Lung (tissue), 16 donors: ENCODE measurements around the gene SPSB2. TPM values are rescaled to one million over a fixed set of nuclear protein-coding genes. Genes with fewer than 3 reads are reported as not detected.

Source experiments
- ATAC-seq: fragments of 200-7000 bp; cut with Tn5 transposase; one replicate; pipeline ENCODE4 v1.9.1; 2020; ENCODE audit warnings: moderate number of reproducible peaks; ENCODE audit not compliant: insufficient read depth, low FRiP score
- DNase-seq, 3 donors: peaks; one replicate each; pipeline ENCODE4 v3.0.0-alpha.2; 2013 to 2017
- H3K27ac ChIP-seq, 2 donors: one replicate each; pipeline ENCODE4 v1.5.1; 2013; ENCODE audit warnings: mild to moderate bottlenecking in 2 of 2, moderate library complexity in 2 of 2, control low read depth in 1 of 2, inconsistent platforms in 1 of 2, low read depth in 1 of 2, low read length in 1 of 2
- H3K27me3 ChIP-seq, 3 donors: one replicate each; pipeline ENCODE4 v1.5.1; 2013; ENCODE audit warnings: low read length in 2 of 3; ENCODE audit not compliant: control insufficient read depth in 3 of 3, insufficient read depth in 3 of 3
- H3K36me3 ChIP-seq, 4 donors: one replicate each; pipeline ENCODE4 v1.5.1; 2013; ENCODE audit warnings: low read length in 4 of 4, mild to moderate bottlenecking in 1 of 4, moderate library complexity in 1 of 4; ENCODE audit not compliant: control insufficient read depth in 4 of 4, insufficient read depth in 4 of 4
- H3K4me1 ChIP-seq, 5 donors: one replicate each; pipeline ENCODE4 v1.5.1; 2013; ENCODE audit warnings: low read length in 5 of 5, mild to moderate bottlenecking in 2 of 5, moderate library complexity in 1 of 5; ENCODE audit not compliant: control insufficient read depth in 5 of 5, insufficient read depth in 5 of 5
- H3K4me3 ChIP-seq: one replicate; pipeline ENCODE4 v1.5.1; 2013; ENCODE audit warnings: mild to moderate bottlenecking, control low read depth, moderate library complexity
- H3K9ac ChIP-seq, 2 donors: one replicate each; pipeline ENCODE4 v1.5.1; 2013; ENCODE audit warnings: low read length in 2 of 2, control low read depth in 1 of 2; ENCODE audit not compliant: insufficient read depth in 1 of 2
- H3K9me3 ChIP-seq, 4 donors: one replicate each; pipeline ENCODE4 v1.5.1; 2013; ENCODE audit warnings: low read length in 3 of 4, mild to moderate bottlenecking in 1 of 4, moderate library complexity in 1 of 4; ENCODE audit not compliant: control insufficient read depth in 4 of 4, insufficient read depth in 3 of 4
- WGBS, 2 donors: extraction: QIAGEN DNeasy Blood & Tissue Kit; methylation state at CpG; one replicate each; pipeline ENCODE4 v1.1.7; 2013; 5-methylcytosine and 5-hydroxymethylcytosine counted together
- long read RNA-seq, 5 donors: transcript quantifications; one replicate each; lab custom pipeline, GENCODE V29; 2026
- polyA plus RNA-seq, 2 donors: library from polyadenylated mRNA; stranded (reverse); fragments of 200-250 nt; gene quantifications; one replicate each; pipeline ENCODE4 v1.2.1, GENCODE V29; 2013
- total RNA-seq, 2 donors: library from RNA; depleted of rRNA in 1 of 2; stranded (reverse); fragments of >200 nt in 1 of 2; gene quantifications; one replicate each; pipeline ENCODE4 v1.2.1, GENCODE V29; 2014 to 2021
- TF ChIP-seq, protein P1 (sequence below): IDR thresholded peaks from 2 replicates; pipeline ENCODE4 v1.5.1; 2012; ENCODE audit warnings: mild to moderate bottlenecking; ENCODE audit errors: control extremely low read depth, extremely low read depth
- donor health status: control.
- donor health status: control.
- donor health status: Bipolar disorder and iron deficiency.
- donor health status: healthy.
- donor health status: DM: yes; HTN: yes; CAD: no.

The SPSB2 gene
- 10 to 100 TPM; 25.3 to 37.5 TPM for total RNA-seq
- polyA plus RNA-seq, result 10 to 100 TPM; 21.0 to 39.8 TPM
- long read RNA-seq, donor 1, partial matches to known transcripts, result 11 of 11 reads
- long read RNA-seq, donor 1, other reads (novel, unspliced or antisense), result 0 of 11 reads
- long read RNA-seq, donor 2, partial matches to known transcripts, result 8 of 8 reads
- long read RNA-seq, donor 2, other reads (novel, unspliced or antisense), result 0 of 8 reads
- long read RNA-seq, donor 3, result 0 reads
- long read RNA-seq, donor 4, result 0 reads
- long read RNA-seq, donor 5, partial matches to known transcripts, result 7 of 9 reads
- long read RNA-seq, donor 5, other reads (novel, unspliced or antisense), result 0 of 9 reads

- H3K36me3 ChIP-seq, result peaks cover 5 to 25% (median 18%) of the 10 kb centered on the region in 4 donors
- TF ChIP-seq, protein P1, sequence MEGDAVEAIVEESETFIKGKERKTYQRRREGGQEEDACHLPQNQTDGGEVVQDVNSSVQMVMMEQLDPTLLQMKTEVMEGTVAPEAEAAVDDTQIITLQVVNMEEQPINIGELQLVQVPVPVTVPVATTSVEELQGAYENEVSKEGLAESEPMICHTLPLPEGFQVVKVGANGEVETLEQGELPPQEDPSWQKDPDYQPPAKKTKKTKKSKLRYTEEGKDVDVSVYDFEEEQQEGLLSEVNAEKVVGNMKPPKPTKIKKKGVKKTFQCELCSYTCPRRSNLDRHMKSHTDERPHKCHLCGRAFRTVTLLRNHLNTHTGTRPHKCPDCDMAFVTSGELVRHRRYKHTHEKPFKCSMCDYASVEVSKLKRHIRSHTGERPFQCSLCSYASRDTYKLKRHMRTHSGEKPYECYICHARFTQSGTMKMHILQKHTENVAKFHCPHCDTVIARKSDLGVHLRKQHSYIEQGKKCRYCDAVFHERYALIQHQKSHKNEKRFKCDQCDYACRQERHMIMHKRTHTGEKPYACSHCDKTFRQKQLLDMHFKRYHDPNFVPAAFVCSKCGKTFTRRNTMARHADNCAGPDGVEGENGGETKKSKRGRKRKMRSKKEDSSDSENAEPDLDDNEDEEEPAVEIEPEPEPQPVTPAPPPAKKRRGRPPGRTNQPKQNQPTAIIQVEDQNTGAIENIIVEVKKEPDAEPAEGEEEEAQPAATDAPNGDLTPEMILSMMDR, result no peak
- 0% methylated on average over 62 to 66 of the region's 66 CpGs for WGBS, 2 donors
- H3K4me3 ChIP-seq, result peak within 1 kb of the TSS; percentile 64
- H3K9ac ChIP-seq, result peak within 1 kb of the TSS; percentile 68 to 93
- no peaks in the 10 kb centered on the region for H3K27me3 ChIP-seq
- no peaks in the 10 kb centered on the region for H3K9me3 ChIP-seq
- peak; percentile 98 to 99 (median 99) for DNase-seq
- H3K4me1 ChIP-seq, result peaks cover 0 to 29% (median 10%) of the 10 kb centered on the region in 5 donors
- ATAC-seq, result peak; percentile 93
- H3K27ac ChIP-seq, result peak within 1 kb of the TSS; percentile 83 to 92
Measured at GRCh38 chr12:6873094-6874014, at the start of gene SPSB2. Gene SPSB2, minus strand, starts transcription at chr12:6873303. Its CDS starts 402 bp downstream, at chr12:6872901.

DNA sequence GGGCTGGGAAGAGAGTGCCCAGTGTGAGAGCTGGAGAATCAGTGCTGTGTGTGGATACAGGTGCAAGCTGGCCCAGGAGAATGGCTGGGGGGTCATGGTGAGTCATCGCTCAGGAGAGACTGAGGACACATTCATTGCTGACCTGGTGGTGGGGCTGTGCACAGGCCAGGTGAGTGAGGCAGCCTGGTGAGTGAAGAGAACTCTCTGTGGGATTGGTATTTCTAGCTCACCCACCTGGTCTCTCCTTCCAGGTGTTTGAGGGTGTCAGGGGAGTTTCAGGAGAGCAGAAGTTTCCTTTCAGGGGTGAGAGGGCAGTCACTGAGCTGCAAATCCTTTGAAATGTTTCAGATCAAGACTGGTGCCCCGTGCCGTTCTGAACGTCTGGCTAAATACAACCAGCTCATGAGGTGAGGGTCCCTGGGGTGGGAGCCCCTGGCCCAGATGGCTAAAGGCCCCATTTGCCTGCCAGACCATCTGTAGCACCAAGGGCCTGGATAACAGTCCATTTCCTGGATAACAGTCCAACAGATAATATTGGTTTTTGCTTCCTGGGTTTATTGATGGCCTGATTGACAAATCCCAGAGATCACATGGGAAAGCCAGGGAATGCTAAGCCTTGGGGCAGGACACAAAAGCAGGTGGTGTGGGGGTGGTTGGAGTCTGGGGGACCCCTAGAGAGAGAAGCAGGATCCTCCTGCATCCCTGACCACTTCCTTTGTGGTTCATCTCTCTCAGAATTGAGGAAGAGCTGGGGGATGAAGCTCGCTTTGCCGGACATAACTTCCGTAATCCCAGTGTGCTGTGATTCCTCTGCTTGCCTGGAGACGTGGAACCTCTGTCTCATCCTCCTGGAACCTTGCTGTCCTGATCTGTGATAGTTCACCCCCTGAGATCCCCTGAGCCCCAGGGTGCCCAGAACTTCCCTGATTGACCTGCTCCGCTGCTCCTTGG lies 49.2 kb upstream of the SPSB2 start:
- Histone ChIP-seq H3K9me3 (no peaks in the 10 kb centered on the region), H3K4me1 (peaks cover 8 to 34% (median 19%) of the 10 kb centered on the region in 5 donors), H3K36me3 (peaks cover 0 to 8% (median under 1%) of the 10 kb centered on the region in 4 donors), H3K9ac (no peak overlapping the region), H3K27ac (no peak overlapping the region), H3K4me3 (no peak overlapping the region), H3K27me3 (no peaks in the 10 kb centered on the region)
- no peak for DNase-seq
- 63 to 77% methylated on average over 9 of the region's 9 CpGs for WGBS, 2 donors
- TF ChIP-seq, protein P1, result no peak
- no peak for ATAC-seq

DNA sequence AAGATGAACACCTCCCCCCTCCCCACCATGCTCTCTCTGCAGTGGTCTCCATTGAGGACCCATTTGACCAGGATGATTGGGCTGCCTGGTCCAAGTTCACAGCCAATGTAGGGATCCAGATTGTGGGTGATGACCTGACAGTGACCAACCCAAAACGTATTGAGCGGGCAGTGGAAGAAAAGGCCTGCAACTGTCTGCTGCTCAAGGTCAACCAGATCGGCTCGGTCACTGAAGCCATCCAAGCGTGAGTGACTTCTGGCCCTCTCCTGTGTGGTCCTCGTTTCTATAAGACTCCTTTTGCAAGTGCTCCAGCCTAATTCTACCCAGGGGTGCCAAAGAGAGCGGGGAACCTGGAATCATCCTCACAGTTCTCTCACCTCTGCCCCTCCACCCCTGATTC lies 48.4 kb upstream of the SPSB2 start:
- 87 to 94% methylated on average over 7 of the region's 7 CpGs for WGBS, 2 donors
- ATAC-seq (no peak), DNase-seq (no peak)
- H3K9me3 ChIP-seq, result no peaks in the 10 kb centered on the region
- peaks cover 0 to 8% (median under 1%) of the 10 kb centered on the region in 4 donors for H3K36me3 ChIP-seq
- TF ChIP-seq, protein P1, result no peak
- H3K4me3 ChIP-seq, result no peak overlapping the region
- no peak overlapping the region for H3K27ac ChIP-seq
- H3K9ac ChIP-seq, result no peak overlapping the region
- H3K27me3 ChIP-seq, result no peaks in the 10 kb centered on the region
- H3K4me1 ChIP-seq, result peaks cover 6 to 27% (median 19%) of the 10 kb centered on the region in 5 donors
